Psoas muscle (tissue), 8 donors: ENCODE measurements around the gene UBE2J2. TPM values are rescaled to one million over a fixed set of nuclear protein-coding genes. Genes with fewer than 3 reads are reported as not detected.

ENCODE experiments used
- ATAC-seq, 4 donors: fragments of 200-7000 bp; cut with Tn5 transposase; one replicate each; pipeline ENCODE4 v1.9.1; 2020; ENCODE audit warnings: moderate library complexity in 3 of 4, mild to moderate bottlenecking in 2 of 4
- DNase-seq, 2 donors: peaks; one replicate each; pipeline ENCODE4 v3.0.0-alpha.2; 2020
- H3K27ac ChIP-seq: fragments of 200-600 bp; one replicate; pipeline ENCODE4 v1.8.0; 2022
- H3K27me3 ChIP-seq, 3 donors: fragments of 200-600 bp in 1 of 3; one replicate each; pipeline versions ENCODE4 v1.6.1 to v1.8.0; 2013 to 2022; ENCODE audit warnings: low read length in 2 of 3, mild to moderate bottlenecking in 2 of 3, moderate library complexity in 1 of 3; ENCODE audit not compliant: insufficient read depth in 3 of 3
- H3K36me3 ChIP-seq, 2 donors: fragments of 200-600 bp in 1 of 2; one replicate each; pipeline versions ENCODE4 v1.6.1 to v1.8.0; 2013 to 2022; ENCODE audit warnings: low read depth in 1 of 2, mild to moderate bottlenecking in 1 of 2, moderate library complexity in 1 of 2; ENCODE audit not compliant: insufficient read depth in 1 of 2
- H3K4me1 ChIP-seq: fragments of 200-600 bp; one replicate; pipeline ENCODE4 v1.8.0; 2022
- H3K4me3 ChIP-seq: fragments of 200-600 bp; one replicate; pipeline ENCODE4 v1.8.0; 2022; ENCODE audit warnings: mild to moderate bottlenecking
- H3K9me3 ChIP-seq: fragments of 200-600 bp; one replicate; pipeline ENCODE4 v1.8.0; 2022
- CTCF ChIP-seq: fragments of 200-600 bp; IDR thresholded peaks from one replicate; pipeline ENCODE4 v1.8.0; 2022; ENCODE audit warnings: antibody characterized with exemption
- WGBS, 3 donors: extraction: QIAGEN DNeasy Blood & Tissue Kit; methylation state at CpG; one replicate each; pipeline versions ENCODE4 v1.1.6 to v1.1.7; 2013; 5-methylcytosine and 5-hydroxymethylcytosine counted together
- intact Hi-C, 2 donors: fragments of 100-400 bp; cut with DNase I; formaldehyde crosslinking; loops; one replicate each; pipeline versions ENCODE4 v1.11.0 to v1.14.2; 2022
- polyA plus RNA-seq, 3 donors: library from polyadenylated mRNA; stranded (reverse); fragments of 200-250 nt; gene quantifications; one replicate each; pipeline ENCODE4 v1.2.3, GENCODE V29; 2013
- total RNA-seq, 4 donors: library from RNA; stranded (reverse); fragmentation: NEBNext Ultra II Directional in 2 of 4; extraction: Animal tissue kit (Norgen Biotek cat#: 25700) in 2 of 4; gene quantifications; one replicate each; pipeline versions ENCODE4 v1.2.1 to v1.2.4, GENCODE V29; 2021 to 2023
- donor health status: healthy with polysubstance abuse.
- donor health status: DM: no; HTN: no; CAD: no; lungs with moderate emphysema.
- donor health status: Bipolar disorder and iron deficiency.
- donor health status: healthy.
- donor health status: DM: yes; HTN: yes; CAD: no.
- donor health status: DM: no; HTN: no; CAD: no.
- donor health status: DM: no; HTN: no; CAD: no.
- donor health status: DM: yes; HTN: yes; CAD: no.

UBE2J2 gene
- total and polyA plus RNA-seq, 7 donors, result 36.8 to 80.9 (median 44.9) TPM

- peak; percentile 66 to 84 for DNase-seq
- Histone ChIP-seq H3K4me3 (no peak overlapping the region), H3K4me1 (no peaks in the 10 kb centered on the region), H3K27me3 (peaks cover 0 to 25% (median 4%) of the 10 kb centered on the region in 3 donors), H3K36me3 (peaks cover 0 to 14% of the 10 kb centered on the region in 2 donors), H3K9me3 (no peaks in the 10 kb centered on the region), H3K27ac (no peak overlapping the region)
- ATAC-seq, result peak; percentile 47 to 75 (median 68)
- TF ChIP-seq CTCF, result peak; percentile 58
- intact Hi-C loops, result loop anchor here (2.0 to 5.0 kb wide), 3 partner anchors 167 to 308 kb away; partner anchors contain the start of gene PERM1 (in 1 of the 2)
- WGBS, 3 donors, result 49 to 67% (median 62%) methylated on average over 14 to 15 of the region's 15 CpGs
Measured at GRCh38 chr1:1290238-1290731, 16.6 kb upstream of the UBE2J2 start.

- no peaks in the 10 kb centered on the region for H3K9me3 ChIP-seq
- no peaks in the 10 kb centered on the region for H3K4me1 ChIP-seq
- DNase-seq (peak; percentile 12 to 50), ATAC-seq (no peak)
- WGBS, 3 donors, result 81 to 85% (median 81%) methylated on average over 41 to 46 of the region's 46 CpGs
- no peak for TF ChIP-seq CTCF
- H3K27ac ChIP-seq, result no peak overlapping the region
- H3K36me3 ChIP-seq, result no peaks in the 10 kb centered on the region
- intact Hi-C loops, result no loop called here
- H3K4me3 ChIP-seq, result no peak overlapping the region
- H3K27me3 ChIP-seq, result peaks cover 0 to 33% (median 4%) of the 10 kb centered on the region in 3 donors
Measured at GRCh38 chr1:1287288-1288110, 13.8 kb upstream of the UBE2J2 start.

GRCh38 chr1:1286313-1287261 is 12.9 kb upstream of the UBE2J2 start:
- peaks cover 0 to 33% (median 4%) of the 10 kb centered on the region in 3 donors for H3K27me3 ChIP-seq
- peak in 1 of 2 donors; percentile 49 for DNase-seq
- 45 to 64% (median 51%) methylated on average over 43 to 50 of the region's 50 CpGs for WGBS, 3 donors
- no peaks in the 10 kb centered on the region for H3K36me3 ChIP-seq
- no peak overlapping the region for H3K4me3 ChIP-seq
- intact Hi-C loops, result no loop called here
- TF ChIP-seq CTCF, result no peak
- no peak overlapping the region for H3K27ac ChIP-seq
- H3K4me1 ChIP-seq, result no peaks in the 10 kb centered on the region
- ATAC-seq, result no peak
- H3K9me3 ChIP-seq, result no peaks in the 10 kb centered on the region

- 48 to 57% (median 57%) methylated on average over 21 to 37 of the region's 37 CpGs for WGBS, 3 donors
- TF ChIP-seq CTCF, result no peak
- DNase-seq, result peak in 1 of 2 donors; percentile 47
- Histone ChIP-seq H3K9me3 (no peaks in the 10 kb centered on the region), H3K4me1 (no peaks in the 10 kb centered on the region), H3K4me3 (no peak overlapping the region), H3K36me3 (no peaks in the 10 kb centered on the region), H3K27ac (no peak overlapping the region), H3K27me3 (peaks cover 0 to 33% (median 4%) of the 10 kb centered on the region in 3 donors)
- intact Hi-C loops, result no loop called here
- ATAC-seq, result no peak
Measured at GRCh38 chr1:1285611-1286311, 12.1 kb upstream of the UBE2J2 start.
